Tongue (tissue), 2 donors: ENCODE data around the gene ZNF805. TPM values are rescaled to one million over a fixed set of nuclear protein-coding genes. Genes with fewer than 3 reads are reported as not detected.
"Not testable (repeated sequence)": the region's sequence is repeated elsewhere in the genome, so short reads cannot be mapped to it uniquely, and the experiment has no call there.

Source experiments
- DNase-seq: peaks from one replicate; pipeline ENCODE4 v3.0.0-alpha.2; 2015
- total RNA-seq: library from RNA; depleted of rRNA; stranded (reverse); fragments of >200 nt; gene quantifications from one replicate; pipeline ENCODE4 v1.2.3, GENCODE V29; 2014

The ZNF805 gene
- total RNA-seq, 1 donor from 2014 or later = 34.1 TPM

GRCh38 chr19:57269515-57270250 lies 29.3 kb downstream of the ZNF805 start:
- DNase-seq = no peak

- DNase-seq = no peak
Observed at GRCh38 chr19:57271280-57271679, 30.8 kb downstream of the ZNF805 start.

- no peak for DNase-seq
Observed at GRCh38 chr19:57273014-57273413, 32.6 kb downstream of the ZNF805 start.

- DNase-seq = no peak
Observed at GRCh38 chr19:57276430-57276829, 36.0 kb downstream of the ZNF805 start.

- not testable (repeated sequence) for DNase-seq
Observed at GRCh38 chr19:57278481-57278880, 38.0 kb downstream of the ZNF805 start.

- DNase-seq = peak; percentile 98
Observed at GRCh38 chr19:57279418-57280164, 39.2 kb downstream of the ZNF805 start.

GRCh38 chr19:57280165-57280961 lies 39.9 kb downstream of the ZNF805 start, which contains the start of gene ZNF460:
TSS of gene ZNF460 (plus strand) at chr19:57280485. CDS start at chr19:57280807, 322 bp downstream.
- peak; percentile 99 for DNase-seq

- DNase-seq = peak; percentile 40
Observed at GRCh38 chr19:57280962-57281400, 40.5 kb downstream of the ZNF805 start.

- no peak for DNase-seq
Observed at GRCh38 chr19:57282011-57282643, 41.7 kb downstream of the ZNF805 start.

- no peak for DNase-seq
Observed at GRCh38 chr19:57288373-57288772, 47.9 kb downstream of the ZNF805 start.

- DNase-seq = no peak
Observed at GRCh38 chr19:57290970-57291369, 50.5 kb downstream of the ZNF805 start.

GRCh38 chr19:57292547-57292946 lies 52.1 kb downstream of the ZNF805 start:
- no peak for DNase-seq

- DNase-seq = no peak
Observed at GRCh38 chr19:57293719-57294118, 53.3 kb downstream of the ZNF805 start.

- DNase-seq = no peak
Observed at GRCh38 chr19:57302020-57302465, 61.6 kb downstream of the ZNF805 start.

- DNase-seq = peak; percentile 12
Observed at GRCh38 chr19:57302727-57303401, 62.4 kb downstream of the ZNF805 start.

Other genes starting within 250 kb of the ZNF805 start
- not detected for gene USP29, start 120.6 kb upstream of the ZNF805 start, total RNA-seq
- gene ZIM3, start 95.4 kb upstream of the ZNF805 start, total RNA-seq = not detected
- not detected for gene DUXA, start 73.1 kb upstream of the ZNF805 start, total RNA-seq
- 52.6 TPM for gene ZNF264, start 49.1 kb upstream of the ZNF805 start, total RNA-seq
- not detected for gene AURKC, start 9.6 kb upstream of the ZNF805 start, total RNA-seq
- gene ZNF460, start 39.9 kb downstream of the ZNF805 start, total RNA-seq = 110 TPM
- gene ZNF543, start 79.8 kb downstream of the ZNF805 start, total RNA-seq = 19.2 TPM
- gene ZNF304, start 110.6 kb downstream of the ZNF805 start, total RNA-seq = 13.5 TPM
- 15.8 TPM for gene TRAPPC2B, start 122.9 kb downstream of the ZNF805 start, total RNA-seq
- gene ZNF547, start 122.9 kb downstream of the ZNF805 start, total RNA-seq = 4.9 TPM
- 43.4 TPM for gene ZNF548, start 149.2 kb downstream of the ZNF805 start, total RNA-seq
- 22.5 TPM for gene ZNF17, start 170.5 kb downstream of the ZNF805 start, total RNA-seq
- gene ZNF749, start 194.7 kb downstream of the ZNF805 start, total RNA-seq = 15.8 TPM
- gene VN1R1, start 216.5 kb downstream of the ZNF805 start, total RNA-seq = 1.2 TPM
- 25.2 TPM for gene ZNF772, start 236.9 kb downstream of the ZNF805 start, total RNA-seq
- gene ZNF419, start 247.1 kb downstream of the ZNF805 start, total RNA-seq = 12.0 TPM